Hippocampal formation (tissue), 2 donors: ENCODE data around the gene PTDSS2.
"Not testable (repeated sequence)": the region's sequence is repeated elsewhere in the genome, so short reads cannot be mapped to it uniquely, and the experiment has no call there.

ENCODE experiments used
- DNase-seq, 2 donors: peaks; one replicate each; lab custom pipeline; 2025; lab: John Stamatoyannopoulos, UW

The PTDSS2 gene

GRCh38 chr11:431921-432320 lies 18.2 kb upstream of the PTDSS2 start:
- no peak for DNase-seq

- DNase-seq: no peak
Measured at GRCh38 chr11:432501-433100, 17.5 kb upstream of the PTDSS2 start.

GRCh38 chr11:433111-433510 lies 17.0 kb upstream of the PTDSS2 start:
- no peak for DNase-seq

- no peak for DNase-seq
Measured at GRCh38 chr11:433641-434040, 16.4 kb upstream of the PTDSS2 start.

GRCh38 chr11:434496-434895 lies 15.6 kb upstream of the PTDSS2 start:
- no peak for DNase-seq

GRCh38 chr11:434999-435740 lies 14.9 kb upstream of the PTDSS2 start:
- DNase-seq: not testable (repeated sequence)

GRCh38 chr11:437228-437870 lies 12.7 kb upstream of the PTDSS2 start:
- no peak for DNase-seq

GRCh38 chr11:438101-438844 lies 11.8 kb upstream of the PTDSS2 start:
- no peak for DNase-seq

GRCh38 chr11:439315-440064 lies 10.6 kb upstream of the PTDSS2 start:
- DNase-seq: no peak

- no peak for DNase-seq
Measured at GRCh38 chr11:440065-441042, 9.7 kb upstream of the PTDSS2 start.

- no peak for DNase-seq
Measured at GRCh38 chr11:441043-441417, 9.0 kb upstream of the PTDSS2 start.

- DNase-seq: no peak
Measured at GRCh38 chr11:441418-442274, 8.4 kb upstream of the PTDSS2 start, which contains the start of gene ANO9. TSS of gene ANO9 (minus strand) at chr11:442011. CDS start at chr11:441926, 85 bp downstream.

GRCh38 chr11:442611-443081 lies 7.4 kb upstream of the PTDSS2 start:
- no peak for DNase-seq

- DNase-seq: no peak
Measured at GRCh38 chr11:443542-444199, 6.4 kb upstream of the PTDSS2 start.

GRCh38 chr11:444396-445144 lies 5.5 kb upstream of the PTDSS2 start:
- DNase-seq: no peak

- no peak for DNase-seq
Measured at GRCh38 chr11:445765-446588, 4.1 kb upstream of the PTDSS2 start.

GRCh38 chr11:446891-447290 lies 3.2 kb upstream of the PTDSS2 start:
- no peak for DNase-seq
